ENCODE data around the gene CLK2. TPM values are rescaled to one million over a fixed set of nuclear protein-coding genes. Genes with fewer than 3 reads are reported as not detected.

Gene CLK2
- total and polyA plus RNA-seq, 9 of the 15 experiments (the other 6 are each of a cell fraction or from before 2014, with no cell fraction given) = 13.5 to 81.4 (median 39.6) TPM

GRCh38 chr1:155263067-155263466 is 10.2 kb downstream of the CLK2 start:
- no peak for ATAC-seq
- no peak for FAIRE-seq
- no peak overlapping the region for H3K4me2 ChIP-seq (ENCODE audit: insufficient read depth, low read length)
- H3K79me2 ChIP-seq (ENCODE audit: control insufficient read depth, insufficient read depth, low read length) = peaks cover 21% of the 10 kb centered on the region
- H3K9ac ChIP-seq (ENCODE audit: insufficient read depth in 1 of 2, low read depth in 2 of 2, low read length in 2 of 2) = 0 out of 4 replicates have a peak overlapping the region, but pooled peaks of 1 of the 2 experiments have one; percentile 83
- no peak for DNase-seq (ENCODE audit: extremely low read depth in 1 of 4, low spot score in 3 of 4)
- in situ Hi-C loops (cut with MboI) (no loop called here), intact Hi-C loops (cut with micrococcal nuclease) (no loop called here)
- H3K9me3 ChIP-seq (replicated peaks; ENCODE audit: control insufficient read depth, insufficient read depth, low read depth, low read length) = no peaks in the 10 kb centered on the region
- ChIA-PET CTCF (ENCODE audit: low intra/inter-chr PET ratio) (no interaction called here), POLR2A (interaction anchor here (0.6 to 1.1 kb wide), 3 partner anchors 8 to 805 kb away, joined by 3 read pairs; partner anchors contain the start of gene ENTREP3)
- 78% methylated on average over 11 of the region's 11 CpGs for WGBS (ENCODE audit: insufficient coverage, low coverage, missing lambda C conversion rate)
- no peak overlapping the region for H2AFZ ChIP-seq (ENCODE audit: low read depth, low read length)
- no TSS peak for BruUV-seq (replicated peaks)
- TF ChIP-seq, protein P1, sequence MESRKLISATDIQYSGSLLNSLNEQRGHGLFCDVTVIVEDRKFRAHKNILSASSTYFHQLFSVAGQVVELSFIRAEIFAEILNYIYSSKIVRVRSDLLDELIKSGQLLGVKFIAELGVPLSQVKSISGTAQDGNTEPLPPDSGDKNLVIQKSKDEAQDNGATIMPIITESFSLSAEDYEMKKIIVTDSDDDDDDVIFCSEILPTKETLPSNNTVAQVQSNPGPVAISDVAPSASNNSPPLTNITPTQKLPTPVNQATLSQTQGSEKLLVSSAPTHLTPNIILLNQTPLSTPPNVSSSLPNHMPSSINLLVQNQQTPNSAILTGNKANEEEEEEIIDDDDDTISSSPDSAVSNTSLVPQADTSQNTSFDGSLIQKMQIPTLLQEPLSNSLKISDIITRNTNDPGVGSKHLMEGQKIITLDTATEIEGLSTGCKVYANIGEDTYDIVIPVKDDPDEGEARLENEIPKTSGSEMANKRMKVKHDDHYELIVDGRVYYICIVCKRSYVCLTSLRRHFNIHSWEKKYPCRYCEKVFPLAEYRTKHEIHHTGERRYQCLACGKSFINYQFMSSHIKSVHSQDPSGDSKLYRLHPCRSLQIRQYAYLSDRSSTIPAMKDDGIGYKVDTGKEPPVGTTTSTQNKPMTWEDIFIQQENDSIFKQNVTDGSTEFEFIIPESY (CRISPR knock-in tag; IDR thresholded peaks at IDR 0.05) = peak; percentile 51; the same call in 1 of the 2 replicates
- TF ChIP-seq SUPT5H (IDR thresholded peaks at IDR 0.05) = no peak
- H3K9me1 ChIP-seq (ENCODE audit: control insufficient read depth, insufficient read depth, low read length) = peaks cover 3% of the 10 kb centered on the region
- peaks cover 7 to 23% of the 10 kb centered on the region in 2 experiments; a peak in 4 of 5 replicates for H3K4me1 ChIP-seq (replicated peaks in 1 of 2; ENCODE audit: control insufficient read depth in 2 of 2, insufficient read depth in 2 of 2, low read length in 2 of 2)
- no peaks in the 10 kb centered on the region for H4K20me1 ChIP-seq (replicated peaks; ENCODE audit: control insufficient read depth, insufficient read depth, low read length)
- no peak overlapping the region for H3K4me3 ChIP-seq
- peaks cover 74% of the 10 kb centered on the region for H3K36me3 ChIP-seq (ENCODE audit: control insufficient read depth, insufficient read depth, low read length)
- peak overlapping the region; percentile 64; the same call in 2 of the 3 replicates for H3K27ac ChIP-seq (ENCODE audit: extremely low read depth, low read depth, low read length)
- no peaks in the 10 kb centered on the region for H3K27me3 ChIP-seq (ENCODE audit: control insufficient read depth in 2 of 2, insufficient read depth in 2 of 2, low read length in 2 of 2)
